Hepatocyte (in vitro differentiated cells): ENCODE results near the gene GOT1. TPM values are rescaled to one million over a fixed set of nuclear protein-coding genes. Genes with fewer than 3 reads are reported as not detected.

ENCODE experiments used
- DNase-seq: peaks from one replicate; pipeline ENCODE4 v3.0.0-alpha.2; 2016; ENCODE audit warnings: low spot score
- H2AFZ ChIP-seq: fragments of 200-600 bp; sonication (generic); 2 replicates; pipeline ENCODE4 v1.6.0; 2016; ENCODE audit warnings: antibody characterized with exemption, mild to moderate bottlenecking
- H3K27ac ChIP-seq: fragments of 200-600 bp; sonication (generic); 2 replicates; pipeline ENCODE4 v1.5.1; 2016; ENCODE audit warnings: mild to moderate bottlenecking
- H3K27me3 ChIP-seq: fragments of 200-600 bp; sonication (generic); 2 replicates; pipeline ENCODE4 v1.6.1; 2016
- H3K36me3 ChIP-seq: fragments of 200-600 bp; sonication (generic); replicated peaks from 2 replicates; pipeline ENCODE4 v1.5.1; 2016; ENCODE audit warnings: low read depth; ENCODE audit not compliant: insufficient read depth
- H3K4me1 ChIP-seq: fragments of 200-600 bp; sonication (generic); 2 replicates; pipeline ENCODE4 v1.5.1; 2016; ENCODE audit warnings: mild to moderate bottlenecking, moderate library complexity; ENCODE audit not compliant: insufficient read depth
- H3K4me2 ChIP-seq: fragments of 200-600 bp; sonication (generic); 2 replicates; pipeline ENCODE4 v1.6.0; 2016
- H3K4me3 ChIP-seq: fragments of 200-600 bp; sonication (generic); 2 replicates; pipeline ENCODE4 v1.5.1; 2016; ENCODE audit warnings: mild to moderate bottlenecking
- H3K79me2 ChIP-seq: fragments of 200-600 bp; sonication (generic); 2 replicates; pipeline ENCODE4 v1.6.0; 2017; ENCODE audit warnings: mild to moderate bottlenecking
- H3K9me2 ChIP-seq: fragments of 200-600 bp; sonication (generic); replicated peaks from 2 replicates; pipeline ENCODE4 v1.6.0; 2017; ENCODE audit warnings: mild to moderate bottlenecking; ENCODE audit not compliant: insufficient read depth
- H3K9me3 ChIP-seq: fragments of 200-600 bp; sonication (generic); 2 replicates; pipeline ENCODE4 v1.5.1; 2016; ENCODE audit warnings: low read depth, mild to moderate bottlenecking
- H4K20me1 ChIP-seq: fragments of 200-600 bp; sonication (generic); 2 replicates; pipeline ENCODE4 v1.6.0; 2016; ENCODE audit warnings: mild to moderate bottlenecking; ENCODE audit not compliant: insufficient read depth, poor library complexity, severe bottlenecking
- EZH2 ChIP-seq: fragments of 200-600 bp; sonication (generic); IDR thresholded peaks from 2 replicates; pipeline ENCODE4 v1.6.1; 2016; ENCODE audit warnings: antibody characterized with exemption, mild to moderate bottlenecking, borderline replicate concordance
- EZH2phosphoT487 ChIP-seq: fragments of 200-600 bp; sonication (generic); IDR thresholded peaks from one replicate; pipeline ENCODE4 v1.6.1; 2018; ENCODE audit warnings: antibody characterized with exemption, mild to moderate bottlenecking, low read depth, moderate library complexity; ENCODE audit not compliant: unreplicated experiment, severe bottlenecking
- WGBS: methylation state at CpG from one replicate; pipeline ENCODE4 v1.1.6; 2016; ENCODE audit warnings: low lambda C conversion rate; ENCODE audit errors: missing lambda C conversion rate; 5-methylcytosine and 5-hydroxymethylcytosine counted together
- polyA plus RNA-seq: library from polyadenylated mRNA; unstranded; fragments of >200 nt; fragmentation: Nextera tagmentation; extraction: Ambion mirVana; gene quantifications from 2 replicates; pipeline ENCODE4 v1.2.1, GENCODE V29; 2016
- total RNA-seq: library from RNA; depleted of rRNA; stranded (reverse); fragments of >200 nt; gene quantifications from 2 replicates; pipeline ENCODE4 v1.2.3, GENCODE V29; 2014
- TF ChIP-seq, protein P1 (sequence below): fragments of 200-600 bp; sonication (generic); IDR thresholded peaks from 2 replicates; pipeline ENCODE4 v1.5.1; 2016; ENCODE audit warnings: antibody characterized with exemption, mild to moderate bottlenecking; ENCODE audit not compliant: poor library complexity

GOT1 gene
- total and polyA plus RNA-seq, 2 experiments from 2014 or later, result 59.0 to 60.8 TPM

DNA sequence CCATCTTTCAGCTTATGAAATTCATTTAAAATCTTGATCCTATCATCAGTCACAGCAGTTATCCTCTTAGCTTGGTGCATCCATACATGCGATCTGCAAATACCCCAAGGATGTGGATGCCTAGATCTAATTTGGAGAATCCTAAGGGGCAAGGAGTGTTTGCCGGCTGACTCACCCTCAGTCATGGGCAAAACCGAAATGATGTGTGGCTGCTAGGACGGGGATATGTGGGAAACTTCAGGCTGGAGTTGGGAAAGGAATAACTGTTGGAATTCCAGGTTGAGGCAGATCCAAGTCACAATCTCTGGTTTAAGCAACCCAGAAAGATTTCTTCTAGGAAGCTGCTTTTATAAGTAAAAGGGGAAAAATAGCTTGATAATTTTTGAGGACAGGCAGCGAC lies 19.7 kb upstream of the GOT1 start:
- peaks cover 55% of the 10 kb centered on the region for H3K27me3 ChIP-seq
- H3K4me2 ChIP-seq, result peak overlapping the region; percentile 55
- H4K20me1 ChIP-seq, result no peaks in the 10 kb centered on the region
- no peak overlapping the region for H2AFZ ChIP-seq
- H3K36me3 ChIP-seq, result no peaks in the 10 kb centered on the region
- H3K79me2 ChIP-seq, result no peaks in the 10 kb centered on the region
- no peaks in the 10 kb centered on the region for H3K9me2 ChIP-seq
- DNase-seq, result no peak
- no peaks in the 10 kb centered on the region for H3K9me3 ChIP-seq
- H3K4me1 ChIP-seq, result peaks cover 11% of the 10 kb centered on the region
- no peak for TF ChIP-seq EZH2phosphoT487
- TF ChIP-seq EZH2, result no peak
- TF ChIP-seq, protein P1, sequence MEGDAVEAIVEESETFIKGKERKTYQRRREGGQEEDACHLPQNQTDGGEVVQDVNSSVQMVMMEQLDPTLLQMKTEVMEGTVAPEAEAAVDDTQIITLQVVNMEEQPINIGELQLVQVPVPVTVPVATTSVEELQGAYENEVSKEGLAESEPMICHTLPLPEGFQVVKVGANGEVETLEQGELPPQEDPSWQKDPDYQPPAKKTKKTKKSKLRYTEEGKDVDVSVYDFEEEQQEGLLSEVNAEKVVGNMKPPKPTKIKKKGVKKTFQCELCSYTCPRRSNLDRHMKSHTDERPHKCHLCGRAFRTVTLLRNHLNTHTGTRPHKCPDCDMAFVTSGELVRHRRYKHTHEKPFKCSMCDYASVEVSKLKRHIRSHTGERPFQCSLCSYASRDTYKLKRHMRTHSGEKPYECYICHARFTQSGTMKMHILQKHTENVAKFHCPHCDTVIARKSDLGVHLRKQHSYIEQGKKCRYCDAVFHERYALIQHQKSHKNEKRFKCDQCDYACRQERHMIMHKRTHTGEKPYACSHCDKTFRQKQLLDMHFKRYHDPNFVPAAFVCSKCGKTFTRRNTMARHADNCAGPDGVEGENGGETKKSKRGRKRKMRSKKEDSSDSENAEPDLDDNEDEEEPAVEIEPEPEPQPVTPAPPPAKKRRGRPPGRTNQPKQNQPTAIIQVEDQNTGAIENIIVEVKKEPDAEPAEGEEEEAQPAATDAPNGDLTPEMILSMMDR, result no peak
- 50% methylated on average over 5 of the region's 5 CpGs for WGBS
- no peak overlapping the region for H3K4me3 ChIP-seq
- no peak overlapping the region for H3K27ac ChIP-seq

DNA sequence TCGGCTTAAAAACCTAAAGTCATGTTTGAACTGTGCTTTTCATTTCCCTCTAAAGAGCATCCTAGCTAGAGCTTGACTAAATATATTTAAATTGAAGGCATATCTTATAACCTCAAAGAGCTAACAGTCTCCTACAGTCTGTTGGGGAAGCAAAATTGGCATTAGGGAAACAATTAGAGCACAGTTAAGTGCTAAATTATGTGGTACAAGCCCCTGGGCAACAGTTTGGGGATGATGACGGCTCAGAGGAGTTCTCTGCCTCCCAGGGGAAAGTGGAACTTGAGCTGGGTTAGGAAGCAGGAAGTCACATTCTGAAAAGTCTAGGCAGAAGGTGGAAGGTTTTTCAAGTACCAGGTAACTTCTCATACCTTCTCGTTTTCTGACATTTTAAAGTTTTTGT lies 18.6 kb upstream of the GOT1 start:
- Histone ChIP-seq H3K36me3 (no peaks in the 10 kb centered on the region), H2AFZ (no peak overlapping the region), H3K27me3 (peaks cover 47% of the 10 kb centered on the region), H3K9me3 (no peaks in the 10 kb centered on the region), H3K9me2 (no peaks in the 10 kb centered on the region), H3K4me3 (no peak overlapping the region), H3K79me2 (no peaks in the 10 kb centered on the region), H3K27ac (no peak overlapping the region), H3K4me1 (peaks cover 11% of the 10 kb centered on the region), H3K4me2 (no peak overlapping the region), H4K20me1 (no peaks in the 10 kb centered on the region)
- 51% methylated on average over 3 of the region's 3 CpGs for WGBS
- no peak for DNase-seq
- TF ChIP-seq EZH2 (no peak), EZH2phosphoT487 (no peak)
- TF ChIP-seq, protein P1, result no peak

DNA sequence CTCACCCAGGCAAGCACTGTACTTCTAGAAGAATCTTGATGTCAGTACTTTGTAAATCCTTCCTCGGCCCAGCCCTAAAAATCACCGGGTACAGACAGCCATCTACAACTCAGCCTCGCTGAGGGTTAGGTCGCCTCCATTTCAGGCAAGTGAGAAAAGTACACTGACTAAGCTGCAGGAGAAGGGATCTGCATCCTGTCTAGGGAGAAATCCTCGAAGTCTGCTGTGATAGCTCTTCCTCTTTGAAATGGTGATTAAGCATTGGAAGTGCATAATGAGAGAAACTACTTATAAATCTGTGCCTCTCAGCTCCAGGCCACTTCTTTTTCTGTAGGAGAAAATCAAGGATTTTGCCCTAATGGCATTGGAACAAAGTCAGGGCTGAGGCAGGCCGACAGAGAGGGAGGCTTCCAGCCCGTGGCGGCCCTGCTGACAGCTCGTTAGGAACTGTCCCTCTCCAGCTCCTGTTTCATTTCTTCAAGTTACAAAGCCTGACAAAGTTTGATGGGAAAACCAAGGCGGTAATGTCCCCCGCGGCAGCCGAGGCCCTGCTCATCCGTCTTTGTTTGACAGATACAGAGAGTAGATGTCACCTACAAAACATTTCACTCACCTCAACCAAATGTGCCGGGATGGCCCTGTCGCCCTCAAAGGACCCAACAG lies 14.1 kb upstream of the GOT1 start:
- TF ChIP-seq, protein P1, result no peak
- no peak for TF ChIP-seq EZH2
- TF ChIP-seq EZH2phosphoT487, result no peak
- no peak overlapping the region for H2AFZ ChIP-seq
- peaks cover 21% of the 10 kb centered on the region for H3K27me3 ChIP-seq
- H3K36me3 ChIP-seq, result no peaks in the 10 kb centered on the region
- no peak overlapping the region for H3K27ac ChIP-seq
- no peaks in the 10 kb centered on the region for H3K79me2 ChIP-seq
- WGBS, result 48% methylated on average over 16 of the region's 16 CpGs
- no peak overlapping the region for H3K4me2 ChIP-seq
- H4K20me1 ChIP-seq, result no peaks in the 10 kb centered on the region
- no peak for DNase-seq
- H3K9me3 ChIP-seq, result no peaks in the 10 kb centered on the region
- H3K4me3 ChIP-seq, result no peak overlapping the region
- no peaks in the 10 kb centered on the region for H3K4me1 ChIP-seq
- H3K9me2 ChIP-seq, result no peaks in the 10 kb centered on the region

DNA sequence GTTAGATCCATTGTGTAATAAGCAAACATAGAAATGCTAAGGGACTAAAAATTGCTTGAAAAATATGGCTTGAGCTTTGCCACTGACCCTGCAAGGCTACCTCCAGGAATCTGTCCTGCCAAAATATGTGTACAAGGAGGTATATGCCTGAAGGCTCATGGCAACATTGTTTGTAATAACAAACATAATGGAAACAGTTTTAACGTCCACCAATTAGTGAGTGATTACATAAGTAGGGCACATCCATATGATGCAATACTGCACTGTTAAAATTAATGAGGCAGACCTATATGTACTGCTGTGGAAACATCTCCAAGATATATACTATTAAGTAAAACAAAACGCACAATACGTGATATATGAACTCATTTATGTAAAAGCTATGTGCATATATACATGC lies 13.1 kb upstream of the GOT1 start:
- no peak overlapping the region for H3K4me3 ChIP-seq
- no peak for TF ChIP-seq EZH2phosphoT487
- TF ChIP-seq EZH2, result no peak
- TF ChIP-seq, protein P1, result no peak
- H3K4me2 ChIP-seq, result no peak overlapping the region
- WGBS, result 64% methylated on average over 3 of the region's 3 CpGs
- DNase-seq, result no peak
- H3K36me3 ChIP-seq, result no peaks in the 10 kb centered on the region
- no peak overlapping the region for H3K27ac ChIP-seq
- H4K20me1 ChIP-seq, result no peaks in the 10 kb centered on the region
- no peaks in the 10 kb centered on the region for H3K79me2 ChIP-seq
- H3K9me2 ChIP-seq, result no peaks in the 10 kb centered on the region
- no peaks in the 10 kb centered on the region for H3K9me3 ChIP-seq
- H3K27me3 ChIP-seq, result peaks cover 11% of the 10 kb centered on the region
- H3K4me1 ChIP-seq, result no peaks in the 10 kb centered on the region
- H2AFZ ChIP-seq, result no peak overlapping the region
